GM19023 (cell line): Measurements from ENCODE around the gene HNRNPA1.
A peak's percentile ranks its signal among the peaks of the same experiment; 100 is the strongest.
"Not testable (repeated sequence)": the region's sequence is repeated elsewhere in the genome, so short reads cannot be mapped to it uniquely, and the experiment has no call there.

Source experiments
- ATAC-seq: cut with Tn5 transposase; IDR thresholded peaks from one replicate; pipeline ENCODE4 v1.9.1; 2021; ENCODE audit warnings: mild to moderate bottlenecking, moderate library complexity; ENCODE audit not compliant: unreplicated experiment

Gene HNRNPA1

GRCh38 chr12:54296393-54297099 lies 16.0 kb downstream of the HNRNPA1 start:
- no peak for ATAC-seq

- ATAC-seq, result no peak
Observed at GRCh38 chr12:54298904-54299303, 18.4 kb downstream of the HNRNPA1 start.

GRCh38 chr12:54299515-54300224 lies 19.1 kb downstream of the HNRNPA1 start:
- ATAC-seq, result no peak

- no peak for ATAC-seq
Observed at GRCh38 chr12:54300225-54300731, 19.8 kb downstream of the HNRNPA1 start.

GRCh38 chr12:54300732-54301427 lies 20.4 kb downstream of the HNRNPA1 start, which contains the start of gene NFE2:
Gene NFE2, minus strand, starts transcription at chr12:54301015. Its CDS starts 5,767 bp downstream, at chr12:54295248.
- no peak for ATAC-seq

- no peak for ATAC-seq
Observed at GRCh38 chr12:54301428-54302048, 21.0 kb downstream of the HNRNPA1 start.

- no peak for ATAC-seq
Observed at GRCh38 chr12:54303640-54304039, 23.1 kb downstream of the HNRNPA1 start.

GRCh38 chr12:54304187-54304810 lies 23.8 kb downstream of the HNRNPA1 start:
- ATAC-seq, result no peak

GRCh38 chr12:54306925-54307741 lies 26.6 kb downstream of the HNRNPA1 start:
- no peak for ATAC-seq

- no peak for ATAC-seq
Observed at GRCh38 chr12:54311051-54311450, 30.5 kb downstream of the HNRNPA1 start.

- not testable (repeated sequence) for ATAC-seq
Observed at GRCh38 chr12:54312309-54312708, 31.8 kb downstream of the HNRNPA1 start.

GRCh38 chr12:54321363-54321762 lies 40.8 kb downstream of the HNRNPA1 start:
- no peak for ATAC-seq

- ATAC-seq, result peak; percentile 98
Observed at GRCh38 chr12:54324617-54325441, 44.3 kb downstream of the HNRNPA1 start, which contains the start of gene COPZ1. Gene COPZ1, plus strand, starts transcription at chr12:54325131. Its CDS starts 33 bp downstream, at chr12:54325164.

- ATAC-seq, result not testable (repeated sequence)
Observed at GRCh38 chr12:54325442-54326109, 45.0 kb downstream of the HNRNPA1 start.

- no peak for ATAC-seq
Observed at GRCh38 chr12:54328595-54329337, 48.2 kb downstream of the HNRNPA1 start.

- ATAC-seq, result no peak
Observed at GRCh38 chr12:54329759-54330158, 49.2 kb downstream of the HNRNPA1 start.

- no peak for ATAC-seq
Observed at GRCh38 chr12:54330442-54330841, 49.9 kb downstream of the HNRNPA1 start.
